Right cardiac atrium (tissue), 5 donors: ENCODE measurements around the gene IGLL1. TPM values are rescaled to one million over a fixed set of nuclear protein-coding genes. Genes with fewer than 3 reads are reported as not detected.
"Not testable (repeated sequence)": the region's sequence is repeated elsewhere in the genome, so short reads cannot be mapped to it uniquely, and the experiment has no call there.

Experiments
- ATAC-seq, 2 donors: fragments of 200-7000 bp; cut with Tn5 transposase; one replicate each; pipeline versions ENCODE4 v1.8.0 to v1.9.1; 2020; ENCODE audit warnings: moderate library complexity in 2 of 2, mild to moderate bottlenecking in 1 of 2
- DNase-seq, 3 donors: peaks; one replicate each; pipeline ENCODE4 v3.0.0-alpha.2; 2020
- H3K27ac ChIP-seq: one replicate; pipeline ENCODE4 v1.5.1; 2013; ENCODE audit warnings: mild to moderate bottlenecking, low read length, control low read depth, moderate library complexity
- H3K27me3 ChIP-seq: one replicate; pipeline ENCODE4 v1.6.1; 2013; ENCODE audit not compliant: control insufficient read depth, insufficient read depth
- H3K4me1 ChIP-seq: one replicate; pipeline ENCODE4 v1.6.1; 2013; ENCODE audit warnings: low read length; ENCODE audit not compliant: control insufficient read depth, insufficient read depth
- H3K4me3 ChIP-seq: one replicate; pipeline ENCODE4 v1.5.1; 2013; ENCODE audit warnings: low read length, control low read depth
- H3K9me3 ChIP-seq: one replicate; pipeline ENCODE4 v1.6.1; 2013; ENCODE audit warnings: low read length; ENCODE audit not compliant: control insufficient read depth
- WGBS: extraction: QIAGEN DNeasy Blood & Tissue Kit; methylation state at CpG from one replicate; pipeline ENCODE4 v1.1.7; 2013; 5-methylcytosine and 5-hydroxymethylcytosine counted together
- intact Hi-C, 4 donors: fragments of 100-400 bp; cut with DNase I; formaldehyde crosslinking; loops; one replicate each; pipeline versions ENCODE4 v1.11.0 to v1.14.0; 2022 to 2023
- polyA plus RNA-seq: library from polyadenylated mRNA; stranded (reverse); fragments of 200-250 nt; gene quantifications from one replicate; pipeline ENCODE4 v1.2.3, GENCODE V29; 2013
- total RNA-seq, 4 donors: library from RNA; stranded (reverse); fragmentation: NEBNext Ultra II Directional; extraction: Animal tissue kit (Norgen Biotek cat#: 25700); gene quantifications; one replicate each; pipeline ENCODE4 v1.2.1, GENCODE V29; 2021
- donor health status: healthy with polysubstance abuse.
- donor health status: DM: no; HTN: yes; CAD: no.
- donor health status: DM: no; HTN: no; CAD: no.
- donor health status: DM: no; HTN: yes; CAD: no; lungs with severe emphysema.
- donor health status: DM: yes; HTN: yes; CAD: no.

IGLL1 gene
- total and polyA plus RNA-seq, 5 donors = not detected

GRCh38 chr22:23571486-23571885 lies 8.6 kb downstream of the IGLL1 start:
- 76% methylated on average over 4 of the region's 4 CpGs for WGBS
- Histone ChIP-seq H3K4me3 (no peak overlapping the region), H3K27ac (no peak overlapping the region), H3K4me1 (no peaks in the 10 kb centered on the region), H3K9me3 (no peaks in the 10 kb centered on the region), H3K27me3 (no peaks in the 10 kb centered on the region)
- ATAC-seq (no peak), DNase-seq (no peak)
- intact Hi-C loops = no loop called here

- Histone ChIP-seq H3K4me3 (no peak overlapping the region), H3K27me3 (no peaks in the 10 kb centered on the region), H3K27ac (no peak overlapping the region), H3K9me3 (no peaks in the 10 kb centered on the region), H3K4me1 (no peaks in the 10 kb centered on the region)
- ATAC-seq (no peak), DNase-seq (no peak)
- intact Hi-C loops = no loop called here
- WGBS = 89% methylated on average over 8 of the region's 8 CpGs
Observed at GRCh38 chr22:23570681-23571080, 9.4 kb downstream of the IGLL1 start.

GRCh38 chr22:23569716-23570115 lies 10.4 kb downstream of the IGLL1 start:
- 95% methylated on average over 10 of the region's 10 CpGs for WGBS
- H3K9me3 ChIP-seq = no peaks in the 10 kb centered on the region
- no peaks in the 10 kb centered on the region for H3K27me3 ChIP-seq
- H3K4me3 ChIP-seq = no peak overlapping the region
- DNase-seq = no peak
- ATAC-seq = no peak
- no peak overlapping the region for H3K27ac ChIP-seq
- H3K4me1 ChIP-seq = no peaks in the 10 kb centered on the region
- intact Hi-C loops = no loop called here

- Histone ChIP-seq H3K4me1 (no peaks in the 10 kb centered on the region), H3K9me3 (no peaks in the 10 kb centered on the region), H3K4me3 (no peak overlapping the region), H3K27me3 (no peaks in the 10 kb centered on the region), H3K27ac (no peak overlapping the region)
- 81% methylated on average over 8 of the region's 8 CpGs for WGBS
- DNase-seq (no peak), ATAC-seq (no peak)
- intact Hi-C loops = no loop called here
Observed at GRCh38 chr22:23569291-23569690, 10.8 kb downstream of the IGLL1 start.

- intact Hi-C loops = no loop called here
- DNase-seq = peak in 1 of 3 donors; percentile 37
- Histone ChIP-seq H3K27ac (no peak overlapping the region), H3K4me1 (no peaks in the 10 kb centered on the region), H3K9me3 (no peaks in the 10 kb centered on the region), H3K27me3 (no peaks in the 10 kb centered on the region), H3K4me3 (peak overlapping the region; percentile 57)
- 60% methylated on average over 37 of the region's 37 CpGs for WGBS
- ATAC-seq = no peak
Observed at GRCh38 chr22:23566705-23567475, 13.2 kb downstream of the IGLL1 start.

- H3K4me1 ChIP-seq = no peaks in the 10 kb centered on the region
- ATAC-seq (peak; percentile 19 to 54), DNase-seq (peak in 2 of 3 donors; percentile 64 to 69)
- intact Hi-C loops = no loop called here
- H3K9me3 ChIP-seq = no peaks in the 10 kb centered on the region
- no peaks in the 10 kb centered on the region for H3K27me3 ChIP-seq
- WGBS = 1% methylated on average over 73 of the region's 73 CpGs
- no peak overlapping the region for H3K27ac ChIP-seq
- peak overlapping the region; percentile 57 for H3K4me3 ChIP-seq
Observed at GRCh38 chr22:23565915-23566704, 14.0 kb downstream of the IGLL1 start.

GRCh38 chr22:23565305-23565914 lies 14.7 kb downstream of the IGLL1 start:
- H3K9me3 ChIP-seq = no peaks in the 10 kb centered on the region
- no peaks in the 10 kb centered on the region for H3K27me3 ChIP-seq
- no peak overlapping the region for H3K27ac ChIP-seq
- H3K4me1 ChIP-seq = no peaks in the 10 kb centered on the region
- no peak for DNase-seq
- ATAC-seq = peak; percentile 15 to 55
- intact Hi-C loops = no loop called here
- 14% methylated on average over 11 of the region's 11 CpGs for WGBS
- peak overlapping the region; percentile 57 for H3K4me3 ChIP-seq

- no peaks in the 10 kb centered on the region for H3K4me1 ChIP-seq
- ATAC-seq (no peak), DNase-seq (no peak)
- no peak overlapping the region for H3K4me3 ChIP-seq
- H3K27me3 ChIP-seq = no peaks in the 10 kb centered on the region
- WGBS = 87% methylated on average over 7 of the region's 7 CpGs
- intact Hi-C loops = no loop called here
- no peak overlapping the region for H3K27ac ChIP-seq
- no peaks in the 10 kb centered on the region for H3K9me3 ChIP-seq
Observed at GRCh38 chr22:23564276-23564675, 15.8 kb downstream of the IGLL1 start.

GRCh38 chr22:23563111-23563510 lies 17.0 kb downstream of the IGLL1 start:
- Histone ChIP-seq H3K9me3 (no peaks in the 10 kb centered on the region), H3K27me3 (no peaks in the 10 kb centered on the region), H3K27ac (no peak overlapping the region), H3K4me1 (no peaks in the 10 kb centered on the region), H3K4me3 (no peak overlapping the region)
- 88% methylated on average over 9 of the region's 9 CpGs for WGBS
- DNase-seq = no peak
- intact Hi-C loops = no loop called here
- no peak for ATAC-seq

- intact Hi-C loops = no loop called here
- DNase-seq (no peak), ATAC-seq (no peak)
- WGBS = 87% methylated on average over 4 of the region's 4 CpGs
- no peaks in the 10 kb centered on the region for H3K4me1 ChIP-seq
- H3K9me3 ChIP-seq = no peaks in the 10 kb centered on the region
- no peaks in the 10 kb centered on the region for H3K27me3 ChIP-seq
- no peak overlapping the region for H3K4me3 ChIP-seq
- no peak overlapping the region for H3K27ac ChIP-seq
Observed at GRCh38 chr22:23562186-23562585, 17.9 kb downstream of the IGLL1 start.

- intact Hi-C loops, H3K4me1 ChIP-seq, H3K27ac ChIP-seq, H3K27me3 ChIP-seq, ATAC-seq, DNase-seq, H3K9me3 ChIP-seq, H3K4me3 ChIP-seq: not testable (repeated sequence)
- WGBS = 83% methylated on average over 24 of the region's 24 CpGs
Observed at GRCh38 chr22:23561025-23561510, 19.0 kb downstream of the IGLL1 start.
